Measurements from ENCODE around the gene ALG11.

GRCh38 chr13:51999921-52000320 is 12.3 kb upstream of the ALG11 start:
- no peak for TF ChIP-seq EZH2 (IDR thresholded peaks at IDR 0.05; ENCODE audit: insufficient read depth, low read length)
- TF ChIP-seq, protein P1, sequence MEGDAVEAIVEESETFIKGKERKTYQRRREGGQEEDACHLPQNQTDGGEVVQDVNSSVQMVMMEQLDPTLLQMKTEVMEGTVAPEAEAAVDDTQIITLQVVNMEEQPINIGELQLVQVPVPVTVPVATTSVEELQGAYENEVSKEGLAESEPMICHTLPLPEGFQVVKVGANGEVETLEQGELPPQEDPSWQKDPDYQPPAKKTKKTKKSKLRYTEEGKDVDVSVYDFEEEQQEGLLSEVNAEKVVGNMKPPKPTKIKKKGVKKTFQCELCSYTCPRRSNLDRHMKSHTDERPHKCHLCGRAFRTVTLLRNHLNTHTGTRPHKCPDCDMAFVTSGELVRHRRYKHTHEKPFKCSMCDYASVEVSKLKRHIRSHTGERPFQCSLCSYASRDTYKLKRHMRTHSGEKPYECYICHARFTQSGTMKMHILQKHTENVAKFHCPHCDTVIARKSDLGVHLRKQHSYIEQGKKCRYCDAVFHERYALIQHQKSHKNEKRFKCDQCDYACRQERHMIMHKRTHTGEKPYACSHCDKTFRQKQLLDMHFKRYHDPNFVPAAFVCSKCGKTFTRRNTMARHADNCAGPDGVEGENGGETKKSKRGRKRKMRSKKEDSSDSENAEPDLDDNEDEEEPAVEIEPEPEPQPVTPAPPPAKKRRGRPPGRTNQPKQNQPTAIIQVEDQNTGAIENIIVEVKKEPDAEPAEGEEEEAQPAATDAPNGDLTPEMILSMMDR (IDR thresholded peaks at IDR 0.05; ENCODE audit: insufficient read depth, low read depth, low read length), result no peak
